Measurements from ENCODE around the gene MTMR3. TPM values are rescaled to one million over a fixed set of nuclear protein-coding genes. Genes with fewer than 3 reads are reported as not detected.

Gene MTMR3
- polyA plus RNA-seq, 1 experiment, result 32.8 TPM

GRCh38 chr22:29997107-29997506 lies 114.1 kb downstream of the MTMR3 start:
- CTCF ChIA-PET, result interaction anchor here (1.2 to 3.5 kb wide), 2 partner anchors 8 to 372 kb away, joined by 3 to 40 read pairs; no protein-coding TSS in a partner anchor
- TF ChIP-seq CTCF (IDR thresholded peaks at IDR 0.05; ENCODE audit: insufficient read depth, low read depth, low read length), result no peak
- POLR2A ChIA-PET, result no interaction called here
- Histone ChIP-seq H3K36me3 (ENCODE audit: control insufficient read depth, insufficient read depth, low read length) (no peaks in the 10 kb centered on the region), H3K4me3 (ENCODE audit: low read depth, low read length) (no peak overlapping the region), H3K27me3 (ENCODE audit: control insufficient read depth, insufficient read depth, low read length) (no peaks in the 10 kb centered on the region)
- DNase-seq (ENCODE audit: low read depth), result no peak

- ChIA-PET CTCF (interaction anchor here (1.2 to 3.5 kb wide), 2 partner anchors 8 to 372 kb away, joined by 3 to 40 read pairs; no protein-coding TSS in a partner anchor), POLR2A (no interaction called here)
- Histone ChIP-seq H3K4me3 (ENCODE audit: low read depth, low read length) (no peak overlapping the region), H3K36me3 (ENCODE audit: control insufficient read depth, insufficient read depth, low read length) (peaks cover under 1% of the 10 kb centered on the region; the same call in 1 of the 2 replicates), H3K27me3 (ENCODE audit: control insufficient read depth, insufficient read depth, low read length) (no peaks in the 10 kb centered on the region)
- TF ChIP-seq CTCF (IDR thresholded peaks at IDR 0.05; ENCODE audit: insufficient read depth, low read depth, low read length), result no peak
- DNase-seq (ENCODE audit: low read depth), result no peak
Measured at GRCh38 chr22:29997516-29997915, 114.5 kb downstream of the MTMR3 start.

DNA sequence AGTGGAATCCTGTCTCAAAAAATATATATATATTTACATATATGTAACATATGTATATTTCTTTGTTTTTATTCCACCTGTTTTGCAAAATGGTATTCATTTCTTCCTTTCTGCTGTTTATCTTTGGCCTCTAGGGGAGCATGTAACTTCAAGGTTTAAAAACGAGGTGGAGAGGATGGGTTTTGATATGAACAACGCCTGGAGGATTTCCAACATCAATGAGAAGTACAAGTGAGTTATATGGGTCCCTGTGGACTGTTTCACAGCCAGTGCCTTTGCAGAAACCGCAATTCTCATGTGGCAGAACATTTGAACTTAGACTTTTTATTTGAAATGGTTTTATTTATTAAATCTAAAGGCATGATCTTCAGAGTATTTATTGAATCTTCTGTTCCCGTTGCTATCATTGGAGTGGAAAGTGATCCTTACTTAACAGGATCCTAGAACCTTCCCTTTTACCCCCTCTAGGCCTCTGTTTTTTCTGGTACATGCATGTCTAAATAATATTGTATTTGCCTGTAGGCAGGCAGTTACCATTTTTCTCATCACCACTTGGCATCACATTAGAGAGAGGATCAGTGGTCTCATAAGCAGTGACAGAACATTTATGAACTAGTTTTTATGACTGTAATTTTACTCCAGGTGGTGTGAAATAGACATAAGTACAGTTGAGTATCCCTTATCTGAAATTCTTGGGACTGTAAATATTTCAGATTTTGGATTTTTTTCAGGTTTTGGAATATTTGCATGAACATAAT lies 115.8 kb downstream of the MTMR3 start:
- Histone ChIP-seq H3K4me3 (ENCODE audit: low read depth, low read length) (no peak overlapping the region), H3K36me3 (ENCODE audit: control insufficient read depth, insufficient read depth, low read length) (peaks cover 5% of the 10 kb centered on the region), H3K27me3 (ENCODE audit: control insufficient read depth, insufficient read depth, low read length) (no peaks in the 10 kb centered on the region)
- DNase-seq (ENCODE audit: low read depth), result no peak
- ChIA-PET POLR2A (no interaction called here), CTCF (interaction anchor here (1.7 kb wide), 1 partner anchor 363 kb away, joined by 4 read pairs; no protein-coding TSS in a partner anchor)
- no peak for TF ChIP-seq CTCF (IDR thresholded peaks at IDR 0.05; ENCODE audit: insufficient read depth, low read depth, low read length)

DNA sequence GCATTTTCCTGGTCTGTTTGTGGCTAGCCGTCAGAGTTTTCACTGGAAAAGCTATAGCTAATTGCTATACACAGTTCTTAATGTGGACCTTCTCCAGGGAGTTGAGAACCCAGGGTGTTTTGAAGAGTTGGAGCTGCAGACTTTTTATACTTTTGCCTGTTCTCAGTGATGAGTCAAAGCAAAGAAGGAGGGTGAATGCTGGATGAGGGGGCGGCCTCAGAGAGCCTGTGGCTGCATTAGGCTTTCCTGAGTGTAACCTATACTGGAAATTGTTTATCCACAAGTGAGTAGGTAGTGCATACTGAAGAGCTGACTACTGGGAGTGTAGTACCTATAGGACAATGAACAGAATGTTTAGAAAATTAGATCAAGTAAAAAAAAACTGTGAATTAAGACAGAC lies 117.6 kb downstream of the MTMR3 start:
- ChIA-PET CTCF (interaction anchor here (0.8 to 1.7 kb wide), 2 partner anchors 205 to 365 kb away, joined by 3 to 4 read pairs; no protein-coding TSS in a partner anchor), POLR2A (no interaction called here)
- H3K4me3 ChIP-seq (ENCODE audit: low read depth, low read length), result no peak overlapping the region
- H3K27me3 ChIP-seq (ENCODE audit: control insufficient read depth, insufficient read depth, low read length), result no peaks in the 10 kb centered on the region
- DNase-seq (ENCODE audit: low read depth), result no peak
- no peak for TF ChIP-seq CTCF (IDR thresholded peaks at IDR 0.05; ENCODE audit: insufficient read depth, low read depth, low read length)
- peaks cover 5% of the 10 kb centered on the region for H3K36me3 ChIP-seq (ENCODE audit: control insufficient read depth, insufficient read depth, low read length)

DNA sequence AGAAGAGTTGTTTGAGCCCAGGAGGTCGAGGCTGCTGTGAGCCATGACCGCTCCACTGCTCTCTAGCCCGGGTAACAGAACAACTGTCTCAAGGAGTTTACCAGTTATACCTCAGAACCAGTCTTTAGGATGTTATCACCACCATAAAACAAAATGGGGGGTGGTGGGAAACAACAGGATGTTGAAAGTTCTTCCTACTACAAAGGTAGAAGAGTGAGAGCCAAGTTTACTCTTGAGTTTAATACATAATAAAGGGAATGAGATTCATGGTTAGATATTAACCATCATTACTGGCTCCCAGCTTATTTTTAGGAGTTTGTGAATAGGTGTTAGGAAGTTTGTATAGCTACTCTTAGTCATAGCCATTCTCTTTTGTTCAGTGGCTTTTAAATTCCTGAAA lies 118.5 kb downstream of the MTMR3 start:
- POLR2A ChIA-PET, result no interaction called here
- Histone ChIP-seq H3K4me3 (ENCODE audit: low read depth, low read length) (no peak overlapping the region), H3K36me3 (ENCODE audit: control insufficient read depth, insufficient read depth, low read length) (peaks cover 5% of the 10 kb centered on the region), H3K27me3 (ENCODE audit: control insufficient read depth, insufficient read depth, low read length) (no peaks in the 10 kb centered on the region)
- CTCF ChIA-PET, result interaction anchor here (0.7 to 0.8 kb wide), 2 partner anchors 12 to 206 kb away, joined by 3 read pairs; no protein-coding TSS in a partner anchor
- DNase-seq (ENCODE audit: low read depth), result no peak
- TF ChIP-seq CTCF (IDR thresholded peaks at IDR 0.05; ENCODE audit: insufficient read depth, low read depth, low read length), result no peak

All from BJ (cell line).